ENCODE data around the gene STARD13.
A peak's percentile ranks its signal among the peaks of the same experiment; 100 is the strongest.

The STARD13 gene

GRCh38 chr13:33186861-33187291 lies 98.7 kb downstream of the STARD13 start:
- TF ChIP-seq, protein P1, sequence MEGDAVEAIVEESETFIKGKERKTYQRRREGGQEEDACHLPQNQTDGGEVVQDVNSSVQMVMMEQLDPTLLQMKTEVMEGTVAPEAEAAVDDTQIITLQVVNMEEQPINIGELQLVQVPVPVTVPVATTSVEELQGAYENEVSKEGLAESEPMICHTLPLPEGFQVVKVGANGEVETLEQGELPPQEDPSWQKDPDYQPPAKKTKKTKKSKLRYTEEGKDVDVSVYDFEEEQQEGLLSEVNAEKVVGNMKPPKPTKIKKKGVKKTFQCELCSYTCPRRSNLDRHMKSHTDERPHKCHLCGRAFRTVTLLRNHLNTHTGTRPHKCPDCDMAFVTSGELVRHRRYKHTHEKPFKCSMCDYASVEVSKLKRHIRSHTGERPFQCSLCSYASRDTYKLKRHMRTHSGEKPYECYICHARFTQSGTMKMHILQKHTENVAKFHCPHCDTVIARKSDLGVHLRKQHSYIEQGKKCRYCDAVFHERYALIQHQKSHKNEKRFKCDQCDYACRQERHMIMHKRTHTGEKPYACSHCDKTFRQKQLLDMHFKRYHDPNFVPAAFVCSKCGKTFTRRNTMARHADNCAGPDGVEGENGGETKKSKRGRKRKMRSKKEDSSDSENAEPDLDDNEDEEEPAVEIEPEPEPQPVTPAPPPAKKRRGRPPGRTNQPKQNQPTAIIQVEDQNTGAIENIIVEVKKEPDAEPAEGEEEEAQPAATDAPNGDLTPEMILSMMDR (IDR thresholded peaks at IDR 0.05; ENCODE audit: low read depth, low read length, missing control alignments) = no peak
- Histone ChIP-seq H3K27me3 (replicated peaks) (no peaks in the 10 kb centered on the region), H3K36me3 (replicated peaks) (peaks cover 13% of the 10 kb centered on the region), H3K4me3 (ENCODE audit: low read depth, low read length) (no peak overlapping the region), H3K27ac (peak overlapping the region; percentile 96)
- DNase-seq = peak; percentile 89
- in situ Hi-C loops (cut with HindIII; ENCODE audit: low pct_ligation_motif_present, low sequenced_read_pairs) = no loop called here

- Histone ChIP-seq H3K27ac (peak overlapping the region; percentile 96), H3K27me3 (replicated peaks) (no peaks in the 10 kb centered on the region), H3K36me3 (replicated peaks) (peaks cover 13% of the 10 kb centered on the region), H3K4me3 (ENCODE audit: low read depth, low read length) (peak overlapping the region; percentile 12)
- in situ Hi-C loops (cut with HindIII; ENCODE audit: low pct_ligation_motif_present, low sequenced_read_pairs) = no loop called here
- TF ChIP-seq, protein P1 (IDR thresholded peaks at IDR 0.05; ENCODE audit: low read depth, low read length, missing control alignments) = no peak
- DNase-seq = no peak
Observed at GRCh38 chr13:33185853-33186252, 99.7 kb downstream of the STARD13 start.

DNA sequence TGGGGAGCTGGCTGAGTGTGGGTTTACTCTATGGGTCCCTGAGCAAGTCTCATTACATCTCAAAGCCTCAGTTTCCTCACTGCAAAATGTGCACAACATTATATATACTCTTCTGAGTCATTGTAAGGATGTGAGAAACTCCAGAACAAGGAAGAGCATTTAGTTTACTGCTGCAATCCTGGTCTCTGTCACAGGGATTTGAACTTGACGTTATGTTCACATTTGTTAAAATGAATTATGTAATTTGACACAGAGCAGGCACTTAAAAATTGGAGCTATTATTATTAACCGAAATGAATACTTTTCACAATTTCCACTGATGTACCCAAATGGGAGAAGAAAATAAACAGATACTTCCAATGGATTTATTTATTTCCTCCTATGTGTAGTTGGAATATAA lies 101.0 kb downstream of the STARD13 start:
- in situ Hi-C loops (cut with HindIII; ENCODE audit: low pct_ligation_motif_present, low sequenced_read_pairs) = no loop called here

DNA sequence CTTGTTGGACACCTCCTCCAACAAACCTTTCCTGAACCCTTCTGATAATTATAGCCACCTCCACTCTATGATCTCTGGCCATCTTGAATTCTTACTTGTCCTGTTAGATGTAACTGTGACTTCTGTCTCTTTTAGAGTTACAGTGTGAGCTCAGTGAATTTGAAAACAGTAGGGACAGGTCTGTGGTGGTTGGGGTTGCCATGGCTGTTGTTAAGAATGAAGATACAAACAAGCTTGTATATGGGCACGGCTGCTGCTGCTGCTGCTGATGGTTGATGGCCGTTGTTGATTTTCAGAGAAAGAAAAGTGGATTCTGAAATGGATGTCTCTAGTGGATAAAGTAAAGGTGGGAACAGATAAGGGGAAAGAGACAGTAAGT lies 101.5 kb downstream of the STARD13 start:
- in situ Hi-C loops (cut with HindIII; ENCODE audit: low pct_ligation_motif_present, low sequenced_read_pairs) = no loop called here
- DNase-seq = no peak
- H3K36me3 ChIP-seq (replicated peaks) = peaks cover 24% of the 10 kb centered on the region
- peak overlapping the region; percentile 96 for H3K27ac ChIP-seq
- TF ChIP-seq, protein P1 (IDR thresholded peaks at IDR 0.05; ENCODE audit: low read depth, low read length, missing control alignments) = no peak
- H3K4me3 ChIP-seq (ENCODE audit: low read depth, low read length) = no peak overlapping the region
- no peaks in the 10 kb centered on the region for H3K27me3 ChIP-seq (replicated peaks)

More for the DNA sequence above, 101.0 kb downstream of the STARD13 start:
- TF ChIP-seq, protein P1 (IDR thresholded peaks at IDR 0.05; ENCODE audit: low read depth, low read length, missing control alignments) = no peak
- Histone ChIP-seq H3K27me3 (replicated peaks) (no peaks in the 10 kb centered on the region), H3K36me3 (replicated peaks) (peaks cover 19% of the 10 kb centered on the region), H3K4me3 (ENCODE audit: low read depth, low read length) (no peak overlapping the region), H3K27ac (peak overlapping the region; percentile 96)
- no peak for DNase-seq

DNA sequence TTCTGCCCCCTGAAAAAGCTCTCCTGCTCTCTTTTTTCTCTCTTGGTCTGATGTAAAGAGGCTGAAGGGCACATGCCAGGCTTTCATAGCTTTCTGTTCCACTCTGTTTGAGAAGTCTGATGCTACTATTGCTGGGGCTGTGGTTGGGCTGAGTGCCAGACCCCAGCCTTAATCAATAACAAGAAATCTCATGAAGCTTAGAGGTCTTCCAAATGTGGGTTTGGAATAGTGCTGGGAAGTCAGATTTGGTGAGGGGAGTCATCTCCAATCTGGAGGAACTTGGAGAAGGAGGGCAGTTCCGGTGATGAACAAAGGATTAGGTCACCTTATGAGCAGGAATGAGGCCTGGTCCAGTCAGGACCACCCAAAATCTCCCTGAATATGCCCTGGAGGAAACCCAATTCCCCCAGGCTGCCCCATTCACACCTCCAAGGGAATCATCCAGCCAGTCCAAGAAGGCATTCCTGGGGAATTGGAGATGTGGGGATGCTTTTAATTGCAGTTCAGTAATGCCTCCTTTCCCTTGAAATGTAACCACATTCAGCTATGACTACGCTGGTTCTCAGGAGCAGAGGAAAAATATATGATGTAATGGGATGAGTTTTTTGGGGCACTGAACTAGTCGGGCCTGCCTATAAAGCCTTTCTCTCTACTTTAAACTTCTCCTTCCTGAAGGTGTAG lies 102.0 kb downstream of the STARD13 start:
- Histone ChIP-seq H3K36me3 (replicated peaks) (peaks cover 24% of the 10 kb centered on the region), H3K27me3 (replicated peaks) (no peaks in the 10 kb centered on the region), H3K4me3 (ENCODE audit: low read depth, low read length) (no peak overlapping the region), H3K27ac (peak overlapping the region; percentile 96)
- in situ Hi-C loops (cut with HindIII; ENCODE audit: low pct_ligation_motif_present, low sequenced_read_pairs) = no loop called here
- TF ChIP-seq, protein P1 (IDR thresholded peaks at IDR 0.05; ENCODE audit: low read depth, low read length, missing control alignments) = no peak
- peak; percentile 71 for DNase-seq

- Histone ChIP-seq H3K4me3 (ENCODE audit: low read depth, low read length) (no peak overlapping the region), H3K27ac (peak overlapping the region; percentile 96), H3K27me3 (replicated peaks) (no peaks in the 10 kb centered on the region), H3K36me3 (replicated peaks) (peaks cover 21% of the 10 kb centered on the region)
- TF ChIP-seq, protein P1 (IDR thresholded peaks at IDR 0.05; ENCODE audit: low read depth, low read length, missing control alignments) = no peak
- no peak for DNase-seq
- in situ Hi-C loops (cut with HindIII; ENCODE audit: low pct_ligation_motif_present, low sequenced_read_pairs) = no loop called here
Observed at GRCh38 chr13:33182729-33183128, 102.8 kb downstream of the STARD13 start.
